K562 (cell line): Measurements from ENCODE around the gene BAIAP3. TPM values are rescaled to one million over a fixed set of nuclear protein-coding genes. Genes with fewer than 3 reads are reported as not detected.
A peak's percentile ranks its signal among the peaks of the same experiment; 100 is the strongest.

ENCODE experiments used
- ATAC-seq: fragments of 200-7000 bp; cut with Tn5 transposase; 3 replicates; pipeline ENCODE4 v1.9.1; 2020; ENCODE audit warnings: moderate library complexity
- BruUV-seq: library from RNA; stranded (reverse); fragments of 400-500 nt; replicated peaks from 2 replicates; lab custom pipeline; 2021; lab: Mats Ljungman, UMichigan
- CTCF ChIA-PET: fragments of 300-600 bp; formaldehyde crosslinking; extraction: SDS; loops from one replicate; lab custom pipeline; 2021; ENCODE audit warnings: low intra/inter-chr PET ratio; lab: Yijun Ruan, JAX
- POLR2A ChIA-PET: fragments of 300-600, 350-650 bp; sonication (Branson Sonifier 250); formaldehyde crosslinking; extraction: SDS; loops from one replicate; lab custom pipeline; 2021; ENCODE audit warnings: antibody characterized with exemption, inconsistent platforms; lab: Yijun Ruan, JAX
- DNase-seq, 4 experiments: peaks; one replicate each; pipeline versions ENCODE4 v3.0.0 to v3.0.0-alpha.2; 2011 to 2018; ENCODE audit warnings: low spot score in 3 of 4, mixed read lengths in 3 of 4; ENCODE audit errors: extremely low read depth in 1 of 4
- FAIRE-seq: peaks from 2 replicates; lab custom pipeline; 2011; peaks lifted over from hg19 to GRCh38; lab: Jason Lieb, UNC
- H2AFZ ChIP-seq: 2 replicates; pipeline ENCODE4 v1.6.0; 2011; ENCODE audit warnings: low read depth, low read length, control low read depth, inconsistent platforms
- H3K27ac ChIP-seq: fragments of 200-600 bp; 3 replicates; pipeline ENCODE4 v1.8.0; 2011; ENCODE audit warnings: low read depth, mild to moderate bottlenecking, control low read depth, inconsistent platforms, low read length, moderate library complexity, mixed read lengths; ENCODE audit errors: extremely low read depth
- H3K27me3 ChIP-seq, 2 experiments: fragments of 300-600 bp in 1 of 2; 2 replicates in 1 of 2; 3 replicates in 1 of 2; pipeline versions ENCODE4 v1.6.0 to v1.8.0; 2011; ENCODE audit warnings: inconsistent platforms in 2 of 2, low read length in 2 of 2, mild to moderate bottlenecking in 1 of 2, mixed read lengths in 1 of 2, moderate library complexity in 1 of 2; ENCODE audit not compliant: control insufficient read depth in 2 of 2, insufficient read depth in 2 of 2
- H3K36me3 ChIP-seq: fragments of 300-600 bp; 3 replicates; pipeline ENCODE4 v1.8.0; 2011; ENCODE audit warnings: mild to moderate bottlenecking, low read length, inconsistent platforms; ENCODE audit not compliant: control insufficient read depth, insufficient read depth
- H3K4me1 ChIP-seq, 2 experiments: fragments of 200-600 bp in 1 of 2; replicated peaks in 1 of 2; 2 replicates in 1 of 2; 3 replicates in 1 of 2; pipeline versions ENCODE4 v1.5.1 to v1.8.0; 2011; ENCODE audit warnings: inconsistent platforms in 2 of 2, low read length in 2 of 2, mild to moderate bottlenecking in 1 of 2, mixed read lengths in 1 of 2, moderate library complexity in 1 of 2; ENCODE audit not compliant: control insufficient read depth in 2 of 2, insufficient read depth in 2 of 2
- H3K4me2 ChIP-seq: 2 replicates; pipeline ENCODE4 v1.6.1; 2011; ENCODE audit warnings: low read length, control low read depth, inconsistent platforms, mixed read lengths; ENCODE audit not compliant: insufficient read depth
- H3K4me3 ChIP-seq: fragments of 200-600 bp; sonication (generic), shearing (Covaris generic); 2 replicates; pipeline ENCODE4 v1.5.1; 2016; ENCODE audit warnings: control low read depth, inconsistent platforms
- H3K79me2 ChIP-seq: fragments of 200-600 bp; 3 replicates; pipeline ENCODE4 v1.8.0; 2011; ENCODE audit warnings: low read length, inconsistent platforms; ENCODE audit not compliant: control insufficient read depth, insufficient read depth
- H3K9ac ChIP-seq, 2 experiments: 2 replicates each; pipeline versions ENCODE4 v1.6.0 to v1.6.1; 2011; ENCODE audit warnings: low read depth in 2 of 2, low read length in 2 of 2, control low read depth in 1 of 2, inconsistent platforms in 1 of 2, mild to moderate bottlenecking in 1 of 2, mixed read lengths in 1 of 2; ENCODE audit not compliant: insufficient read depth in 1 of 2
- H3K9me1 ChIP-seq: one replicate; pipeline ENCODE4 v1.6.0; 2011; ENCODE audit warnings: inconsistent platforms, mild to moderate bottlenecking, low read length, moderate library complexity; ENCODE audit not compliant: control insufficient read depth, insufficient read depth
- H3K9me3 ChIP-seq: replicated peaks from 2 replicates; pipeline ENCODE4 v1.5.1; 2011; ENCODE audit warnings: low read depth, low read length, inconsistent platforms; ENCODE audit not compliant: control insufficient read depth, insufficient read depth
- H4K20me1 ChIP-seq: replicated peaks from 2 replicates; pipeline ENCODE4 v1.6.1; 2011; ENCODE audit warnings: low read length, inconsistent platforms, mixed read lengths; ENCODE audit not compliant: control insufficient read depth, insufficient read depth
- BCOR ChIP-seq: fragments of 450-650 bp; IDR thresholded peaks from 2 replicates; pipeline ENCODE4 v1.6.1; 2016
- EWSR1 ChIP-seq: fragments of 450-650 bp; IDR thresholded peaks from 2 replicates; pipeline ENCODE4 v1.6.1; 2018; ENCODE audit warnings: borderline replicate concordance, mild to moderate bottlenecking, low read depth, moderate library complexity; ENCODE audit not compliant: partially characterized antibody
- IFI16 ChIP-seq: fragments of 250-450 bp; sonication (Bioruptor Pico); IDR thresholded peaks from 2 replicates; pipeline ENCODE4 v2.1.2; 2022; ENCODE audit warnings: mild to moderate bottlenecking, inconsistent platforms
- MEIS2 ChIP-seq: fragments of 450-650 bp; IDR thresholded peaks from 2 replicates; pipeline ENCODE4 v1.6.1; 2014; ENCODE audit warnings: mild to moderate bottlenecking; ENCODE audit not compliant: partially characterized antibody
- RAD51 ChIP-seq: fragments of 450-650 bp; IDR thresholded peaks from 2 replicates; pipeline ENCODE4 v1.7.1; 2016; ENCODE audit warnings: low read depth, mild to moderate bottlenecking, borderline replicate concordance
- ZBTB34 ChIP-seq: fragments of 250-450 bp; sonication (Bioruptor Pico); IDR thresholded peaks from 2 replicates; pipeline ENCODE4 v1.8.0; 2021; ENCODE audit warnings: mild to moderate bottlenecking, moderate library complexity
- ZNF134 ChIP-seq: fragments of 250-450 bp; sonication (Bioruptor Pico); conservative IDR thresholded peaks from 2 replicates; pipeline ENCODE4 v1.4.0; 2020
- ZNF165 ChIP-seq: fragments of 250-450 bp; sonication (Bioruptor Pico); IDR thresholded peaks from 2 replicates; pipeline ENCODE4 v1.4.0; 2020; ENCODE audit warnings: borderline replicate concordance
- WGBS: fragments of 100-300 bp; shearing (Covaris generic); methylation state at CpG from one replicate; pipeline ENCODE4 v1.1.6; 2016; ENCODE audit warnings: low coverage, mixed read lengths; ENCODE audit not compliant: insufficient coverage; ENCODE audit errors: missing lambda C conversion rate; 5-methylcytosine and 5-hydroxymethylcytosine counted together
- in situ Hi-C: fragments of 300-500 bp; cut with MboI; formaldehyde crosslinking; loops from 4 replicates; pipeline ENCODE4 v1.15.0; 2018; ENCODE audit warnings: inconsistent platforms, mixed read lengths
- intact Hi-C: fragments of 100-400 bp; cut with micrococcal nuclease; formaldehyde crosslinking; loops from 2 replicates; pipeline ENCODE4 v1.14.2; 2022
- polyA plus RNA-seq, 8 experiments: library from polyadenylated mRNA; depleted of rRNA in 4 of 8; stranded (reverse) in 5 of 8; unstranded in 3 of 8; fragments of >200 nt; fragmentation: Nextera tagmentation in 2 of 8; fragmentation: Illumina TruSeq in 1 of 8; extraction: Ambion mirVana in 2 of 8; extraction: Trizol in 1 of 8; gene quantifications; 2 replicates each; pipeline versions ENCODE4 v1.2.1 to v1.2.3, GENCODE V29; 2011 to 2014; ENCODE audit warnings: inconsistent platforms in 1 of 8, missing spikeins in 1 of 8
- total RNA-seq, 7 experiments: library from RNA; depleted of rRNA in 6 of 7; stranded (reverse); fragments of >200 nt in 6 of 7; fragmentation: Illumina TruSeq in 2 of 7; extraction: Trizol in 2 of 7; gene quantifications; 2 replicates each; pipeline versions ENCODE4 v1.2.1 to v1.2.3, GENCODE V29; 2011 to 2021; ENCODE audit warnings: low replicate concordance in 1 of 7

BAIAP3 gene
- total and polyA plus RNA-seq, 9 of the 15 experiments (the other 6 are each of a cell fraction or from before 2014, with no cell fraction given) = 0.03 to 4.5 (median 0.57) TPM; not detected in 1

GRCh38 chr16:1341495-1342420 is 8.3 kb downstream of the BAIAP3 start:
- in situ Hi-C loops (no loop called here), intact Hi-C loops (loop anchor here (10.0 kb wide), 1 partner anchor 47 kb away; no protein-coding TSS in a partner anchor)
- no peaks in the 10 kb centered on the region for H3K9me3 ChIP-seq
- H2AFZ ChIP-seq = no peak overlapping the region
- H3K9ac ChIP-seq = peak overlapping the region in 1 of 2 experiments; percentile 23; a peak in 2 of 4 replicates
- DNase-seq (no peak), FAIRE-seq (no peak), ATAC-seq (no peak)
- ChIA-PET POLR2A (interaction anchor here (1.0 to 3.0 kb wide), 2 partner anchors 37 kb away, joined by 3 to 21 read pairs; no protein-coding TSS in a partner anchor), CTCF (no interaction called here)
- H3K79me2 ChIP-seq = no peaks in the 10 kb centered on the region
- no peak overlapping the region for H3K27ac ChIP-seq
- H3K27me3 ChIP-seq = no peaks in the 10 kb centered on the region
- 29% methylated on average over 26 of the region's 39 CpGs for WGBS
- H3K4me1 ChIP-seq = peaks cover 6 to 91% of the 10 kb centered on the region in 2 experiments
- no TSS peak for BruUV-seq
- no peak for TF ChIP-seq IFI16
- no peak for TF ChIP-seq RAD51
- 0 out of 2 replicates have a peak, but pooled peaks have one; percentile 23 for TF ChIP-seq ZNF134 (CRISPR knock-in tag)
- no peak for TF ChIP-seq EWSR1
- TF ChIP-seq BCOR = 0 out of 2 replicates have a peak, but pooled peaks have one; percentile 19
- TF ChIP-seq ZNF165 = no peak
- no peak for TF ChIP-seq MEIS2
- TF ChIP-seq ZBTB34 (CRISPR knock-in tag) = no peak
- no peak overlapping the region for H3K4me2 ChIP-seq
- H3K36me3 ChIP-seq = no peaks in the 10 kb centered on the region
- H3K4me3 ChIP-seq = no peak overlapping the region
- H4K20me1 ChIP-seq = peaks cover 14% of the 10 kb centered on the region
- H3K9me1 ChIP-seq = no peaks in the 10 kb centered on the region
